GM12864 (cell line): ENCODE measurements around the gene ADGRB2.

Experiments
- DNase-seq: peaks from one replicate; pipeline ENCODE4 v3.0.0-alpha.2; 2011; ENCODE audit warnings: low read depth
- H3K4me3 ChIP-seq: 2 replicates; pipeline ENCODE4 v1.5.1; 2011; ENCODE audit warnings: mild to moderate bottlenecking, low read depth, low read length, control low read depth
- CTCF ChIP-seq: IDR thresholded peaks from 2 replicates; pipeline ENCODE4 v1.5.1; 2011; ENCODE audit warnings: low read depth, mild to moderate bottlenecking, moderate library complexity, low read length, control low read depth, inconsistent platforms; ENCODE audit errors: missing control alignments

ADGRB2 gene

DNA sequence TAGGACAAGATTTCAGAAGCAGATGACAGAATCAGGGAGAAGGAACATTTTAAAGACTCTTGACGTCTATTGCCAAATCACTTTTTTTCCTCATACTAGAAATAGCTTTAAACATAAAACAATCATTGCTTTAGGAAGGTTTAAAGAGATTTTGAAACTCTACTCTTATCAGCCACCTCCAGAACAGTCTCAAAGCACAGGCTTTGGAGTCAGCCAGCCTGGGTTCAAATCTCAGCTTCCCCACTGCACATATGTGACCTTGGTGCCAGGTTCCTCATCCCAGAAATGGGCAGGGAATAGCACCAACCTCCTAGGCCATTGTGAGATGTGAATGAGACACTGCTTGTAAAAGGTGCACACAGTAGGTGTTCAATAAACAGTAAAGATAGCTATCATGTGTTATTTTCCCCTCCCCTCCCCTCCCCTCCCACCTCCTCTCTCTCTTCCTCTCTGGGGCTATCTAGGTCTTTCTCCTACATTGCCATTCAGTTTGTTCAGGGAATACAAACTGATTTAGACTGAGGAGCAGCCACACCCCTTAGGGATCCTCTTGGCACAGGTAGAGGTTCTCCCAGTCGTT, 31.0 kb upstream of the ADGRB2 start:
- TF ChIP-seq CTCF, result no peak
- no peak for DNase-seq
- no peak overlapping the region for H3K4me3 ChIP-seq

DNA sequence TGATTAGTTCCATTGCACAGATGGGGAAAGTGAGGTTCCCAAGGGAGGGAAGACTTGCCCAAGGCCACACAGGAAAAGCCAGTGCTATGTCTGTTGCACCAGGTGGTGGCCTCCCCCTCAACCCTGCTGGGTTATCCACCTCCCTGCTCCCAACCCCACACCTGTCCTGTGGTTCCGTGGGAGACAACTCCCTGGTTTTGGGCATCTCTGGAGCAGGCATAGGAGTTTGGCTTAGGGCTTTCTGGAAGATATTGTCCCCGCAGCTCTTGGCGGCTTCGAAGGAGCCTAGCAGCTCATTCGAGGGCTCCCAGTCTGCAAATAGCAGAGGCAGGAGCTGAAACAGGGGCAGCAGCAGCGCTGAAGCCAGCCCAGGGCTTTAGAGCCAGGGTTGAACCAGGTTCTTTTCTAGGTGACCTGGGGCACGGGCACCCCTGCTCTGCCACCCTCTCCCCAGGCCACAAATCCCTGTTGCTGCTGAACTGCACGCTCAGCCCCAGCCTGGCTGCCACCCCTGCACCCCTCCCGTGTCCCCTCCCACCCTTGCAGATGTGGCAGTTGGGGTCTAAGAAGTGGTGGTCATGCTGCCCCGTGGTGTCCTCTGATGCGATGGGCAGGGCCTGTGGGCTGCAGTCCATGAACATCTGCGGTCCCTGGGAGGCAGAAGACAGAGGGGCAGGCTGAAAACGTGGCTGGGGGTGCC, 29.6 kb upstream of the ADGRB2 start:
- no peak for TF ChIP-seq CTCF
- no peak overlapping the region for H3K4me3 ChIP-seq

DNA sequence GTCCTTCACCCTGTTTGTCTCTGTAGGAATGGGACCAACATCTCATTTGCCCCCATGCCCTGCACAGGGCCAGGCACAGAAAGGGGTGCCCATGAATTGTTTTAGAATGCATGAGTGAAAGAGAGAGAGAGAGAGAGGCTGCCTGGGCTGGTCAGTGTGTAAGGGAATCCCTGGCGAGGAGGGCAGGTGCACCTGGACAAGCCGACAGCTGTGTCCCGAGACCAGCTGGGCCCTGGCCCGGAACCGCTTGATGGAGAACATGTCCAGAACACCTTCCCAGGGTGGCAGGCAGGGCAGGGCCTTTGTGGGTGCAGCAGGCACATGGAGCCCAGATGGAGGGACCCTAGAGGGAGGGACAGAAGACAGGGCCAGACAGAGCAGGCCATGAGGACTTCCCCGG, 28.9 kb upstream of the ADGRB2 start:
- no peak overlapping the region for H3K4me3 ChIP-seq
- TF ChIP-seq CTCF, result no peak
- DNase-seq, result no peak

More for the DNA sequence above, 29.6 kb upstream of the ADGRB2 start:
- no peak for DNase-seq

DNA sequence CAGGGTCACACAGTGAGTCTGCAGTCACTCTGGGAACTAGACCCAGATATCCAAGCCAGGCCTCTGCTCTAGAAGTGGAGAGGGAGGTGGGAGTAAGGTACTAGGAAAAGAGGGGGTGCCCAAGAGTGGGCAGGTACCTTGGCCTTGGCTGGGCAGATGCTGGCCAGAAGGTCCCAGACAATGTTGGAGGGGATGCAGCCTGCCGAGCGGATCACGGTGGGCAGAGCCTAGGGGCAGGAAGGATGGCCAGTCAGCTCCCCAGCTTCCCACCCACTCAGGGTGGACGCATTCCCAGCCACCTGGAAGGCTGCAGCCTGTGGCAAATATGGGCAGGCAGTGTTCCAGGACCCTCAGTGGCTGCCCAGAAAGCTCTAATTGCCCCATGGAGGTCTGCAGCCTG, 28.4 kb upstream of the ADGRB2 start:
- no peak for TF ChIP-seq CTCF
- no peak for DNase-seq
- H3K4me3 ChIP-seq, result no peak overlapping the region

- TF ChIP-seq CTCF, result no peak
- no peak for DNase-seq
- no peak overlapping the region for H3K4me3 ChIP-seq
These were observed 28.0 kb upstream of the ADGRB2 start for GRCh38 chr1:31792116-31792515.

DNA sequence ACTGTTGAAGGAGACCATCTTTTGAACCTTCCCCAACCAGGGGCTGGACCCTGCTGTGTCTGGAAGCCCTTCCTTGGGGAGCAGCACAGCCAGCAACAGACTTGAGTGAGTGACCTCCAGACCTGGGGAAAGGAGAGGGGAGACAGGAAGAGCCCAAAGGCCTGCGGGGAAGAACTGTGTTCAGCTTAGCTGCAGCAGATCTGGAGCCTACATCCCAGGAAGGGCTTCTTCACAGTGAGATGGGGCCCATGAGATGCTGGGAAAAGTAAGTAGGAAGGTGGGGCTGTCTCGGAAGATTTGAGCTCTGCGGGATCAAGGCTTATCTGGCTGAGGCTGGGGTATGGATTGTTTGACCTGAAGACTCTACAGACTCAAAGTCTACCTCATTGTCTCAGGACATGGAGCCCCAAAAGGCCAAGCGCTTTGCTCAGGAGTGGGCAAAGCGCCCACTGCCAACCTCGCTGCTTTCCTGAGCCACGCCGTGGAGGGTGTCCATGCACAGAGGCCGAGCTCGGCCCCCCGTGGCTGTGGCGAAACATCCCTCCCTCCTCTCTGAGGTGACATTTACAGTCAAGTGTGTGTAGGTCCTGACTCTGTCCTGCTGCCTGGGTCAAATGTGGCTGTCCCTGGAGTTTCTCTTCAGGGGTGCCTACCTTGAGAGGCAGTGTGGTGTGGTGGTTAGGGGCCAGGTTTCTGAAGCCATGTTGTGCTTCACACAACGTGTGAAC, 27.2 kb upstream of the ADGRB2 start:
- H3K4me3 ChIP-seq, result no peak overlapping the region
- no peak for DNase-seq
- no peak for TF ChIP-seq CTCF
